Activated CD4-positive, CD25-positive, alpha-beta regulatory T cell treated with anti-CD3 and anti-CD28 coated beads, Interleukin-2, amount 50 U/mL, for 72 hours (primary cell): Measurements from ENCODE around the gene KAZN.
"Not testable (repeated sequence)": the region's sequence is repeated elsewhere in the genome, so short reads cannot be mapped to it uniquely, and the experiment has no call there.

Source experiments
- DNase-seq: peaks from one replicate; pipeline ENCODE4 v3.0.0; 2021

KAZN gene

GRCh38 chr1:14963791-14964710 is 365.6 kb downstream of the KAZN start:
- DNase-seq: not testable (repeated sequence)

- no peak for DNase-seq
These were observed 366.2 kb downstream of the KAZN start for GRCh38 chr1:14964711-14965055.

- DNase-seq: no peak
These were observed 369.9 kb downstream of the KAZN start for GRCh38 chr1:14968251-14968851.

- no peak for DNase-seq
These were observed 370.5 kb downstream of the KAZN start for GRCh38 chr1:14969006-14969405.

- no peak for DNase-seq
These were observed 371.8 kb downstream of the KAZN start for GRCh38 chr1:14970115-14970798.

- DNase-seq: no peak
These were observed 372.3 kb downstream of the KAZN start for GRCh38 chr1:14970799-14971141.

GRCh38 chr1:14971221-14971620 is 372.7 kb downstream of the KAZN start:
- DNase-seq: no peak

- no peak for DNase-seq
These were observed 373.6 kb downstream of the KAZN start for GRCh38 chr1:14972107-14972506.

GRCh38 chr1:14973773-14974172 is 375.3 kb downstream of the KAZN start:
- no peak for DNase-seq

- DNase-seq: no peak
These were observed 375.9 kb downstream of the KAZN start for GRCh38 chr1:14974361-14974760.

- no peak for DNase-seq
These were observed 376.6 kb downstream of the KAZN start for GRCh38 chr1:14975119-14975518.

GRCh38 chr1:14976256-14976655 is 377.8 kb downstream of the KAZN start:
- DNase-seq: no peak

GRCh38 chr1:14977338-14977931 is 378.9 kb downstream of the KAZN start:
- no peak for DNase-seq

- DNase-seq: no peak
These were observed 382.2 kb downstream of the KAZN start for GRCh38 chr1:14980621-14981218.

- no peak for DNase-seq
These were observed 383.5 kb downstream of the KAZN start for GRCh38 chr1:14982029-14982428.

GRCh38 chr1:14983277-14983676 is 384.8 kb downstream of the KAZN start:
- DNase-seq: no peak

- no peak for DNase-seq
These were observed 387.7 kb downstream of the KAZN start for GRCh38 chr1:14986168-14986567.

GRCh38 chr1:14987829-14988603 is 389.5 kb downstream of the KAZN start:
- DNase-seq: no peak

GRCh38 chr1:14988636-14989035 is 390.2 kb downstream of the KAZN start:
- no peak for DNase-seq

GRCh38 chr1:14989931-14990728 is 391.6 kb downstream of the KAZN start:
- DNase-seq: no peak

GRCh38 chr1:14993414-14993813 is 394.9 kb downstream of the KAZN start:
- no peak for DNase-seq

GRCh38 chr1:14994148-14994547 is 395.7 kb downstream of the KAZN start:
- DNase-seq: no peak
